Aorta (tissue), 5 donors: ENCODE data around the gene CYP4V2. TPM values are rescaled to one million over a fixed set of nuclear protein-coding genes. Genes with fewer than 3 reads are reported as not detected.
"Not testable (repeated sequence)": the region's sequence is repeated elsewhere in the genome, so short reads cannot be mapped to it uniquely, and the experiment has no call there.

Experiments used
- ATAC-seq: fragments of 200-7000 bp; cut with Tn5 transposase; one replicate; pipeline ENCODE4 v1.9.1; 2022; ENCODE audit warnings: moderate library complexity; ENCODE audit not compliant: low FRiP score
- DNase-seq, 2 donors: peaks; one replicate each; pipeline ENCODE4 v3.0.0-alpha.2; 2020
- H3K27ac ChIP-seq, 2 donors: one replicate each; pipeline ENCODE4 v1.5.1; 2013; ENCODE audit warnings: low read length in 2 of 2, mild to moderate bottlenecking in 2 of 2, moderate library complexity in 2 of 2, control low read depth in 1 of 2, inconsistent platforms in 1 of 2, low read depth in 1 of 2
- H3K27me3 ChIP-seq, 2 donors: one replicate each; pipeline ENCODE4 v1.6.1; 2013; ENCODE audit warnings: control low read depth in 1 of 2, low read length in 1 of 2, mild to moderate bottlenecking in 1 of 2, moderate library complexity in 1 of 2; ENCODE audit not compliant: insufficient read depth in 2 of 2, control insufficient read depth in 1 of 2
- H3K36me3 ChIP-seq, 2 donors: one replicate each; pipeline ENCODE4 v1.6.1; 2013; ENCODE audit warnings: control low read depth in 1 of 2, low read length in 1 of 2, mild to moderate bottlenecking in 1 of 2; ENCODE audit not compliant: insufficient read depth in 2 of 2, control insufficient read depth in 1 of 2
- H3K4me1 ChIP-seq, 2 donors: one replicate each; pipeline ENCODE4 v1.6.1; 2013; ENCODE audit warnings: low read length in 2 of 2, control low read depth in 1 of 2, mild to moderate bottlenecking in 1 of 2, moderate library complexity in 1 of 2; ENCODE audit not compliant: insufficient read depth in 2 of 2, control insufficient read depth in 1 of 2
- H3K4me3 ChIP-seq, 2 donors: one replicate each; pipeline ENCODE4 v1.5.1; 2013; ENCODE audit warnings: low read length in 2 of 2, control low read depth in 1 of 2, mild to moderate bottlenecking in 1 of 2
- H3K9me3 ChIP-seq: one replicate; pipeline ENCODE4 v1.6.1; 2013; ENCODE audit warnings: mild to moderate bottlenecking, low read length; ENCODE audit not compliant: control insufficient read depth
- WGBS, 2 donors: extraction: QIAGEN DNeasy Blood & Tissue Kit; methylation state at CpG; one replicate each; pipeline ENCODE4 v1.1.7; 2013; 5-methylcytosine and 5-hydroxymethylcytosine counted together
- intact Hi-C, 2 donors: fragments of 100-400 bp; cut with DNase I; formaldehyde crosslinking; loops; one replicate each; pipeline versions ENCODE4 v1.14.2 to v1.15.0; 2022
- polyA plus RNA-seq, 2 donors: library from polyadenylated mRNA; stranded (reverse); fragments of 200-250 nt; gene quantifications; one replicate each; pipeline ENCODE4 v1.2.3, GENCODE V29; 2013
- total RNA-seq, 2 donors: library from RNA; stranded (reverse); fragmentation: NEBNext Ultra II Directional; extraction: Animal tissue kit (Norgen Biotek cat#: 25700); gene quantifications; one replicate each; pipeline ENCODE4 v1.2.1, GENCODE V29; 2021
- donor health status: healthy with polysubstance abuse.
- donor health status: Bipolar disorder and iron deficiency.
- donor health status: DM: no; HTN: no; CAD: no.
- donor health status: DM: no; HTN: no; CAD: no.
- donor health status: DM: yes; HTN: yes; CAD: no.

The CYP4V2 gene
- total and polyA plus RNA-seq, 4 donors, result 11.8 to 43.2 (median 28.7) TPM

GRCh38 chr4:186234367-186234766 lies 43.0 kb downstream of the CYP4V2 start:
- Histone ChIP-seq H3K9me3 (no peaks in the 10 kb centered on the region), H3K27me3 (no peaks in the 10 kb centered on the region), H3K27ac (no peak overlapping the region), H3K36me3 (peaks cover 0 to 2% of the 10 kb centered on the region in 2 donors), H3K4me1 (no peaks in the 10 kb centered on the region), H3K4me3 (no peak overlapping the region)
- DNase-seq (no peak), ATAC-seq (no peak)
- WGBS, 2 donors, result 1 to 7% methylated on average over 2 of the region's 2 CpGs
- intact Hi-C loops, result no loop called here

GRCh38 chr4:186236126-186236525 lies 44.8 kb downstream of the CYP4V2 start:
- peaks cover 0 to 2% of the 10 kb centered on the region in 2 donors for H3K36me3 ChIP-seq
- no peak overlapping the region for H3K27ac ChIP-seq
- WGBS, 2 donors, result 93 to 96% methylated on average over 4 of the region's 4 CpGs
- no peaks in the 10 kb centered on the region for H3K4me1 ChIP-seq
- DNase-seq (no peak), ATAC-seq (no peak)
- intact Hi-C loops, result no loop called here
- no peaks in the 10 kb centered on the region for H3K27me3 ChIP-seq
- no peaks in the 10 kb centered on the region for H3K9me3 ChIP-seq
- no peak overlapping the region for H3K4me3 ChIP-seq

GRCh38 chr4:186240452-186240847 lies 49.1 kb downstream of the CYP4V2 start:
- no peaks in the 10 kb centered on the region for H3K27me3 ChIP-seq
- no peak for DNase-seq
- 79 to 84% methylated on average over 7 of the region's 7 CpGs for WGBS, 2 donors
- intact Hi-C loops, result no loop called here
- no peak for ATAC-seq
- no peak overlapping the region for H3K27ac ChIP-seq
- H3K36me3 ChIP-seq, result peaks cover 0 to 2% of the 10 kb centered on the region in 2 donors
- peaks cover 2% of the 10 kb centered on the region for H3K9me3 ChIP-seq
- H3K4me3 ChIP-seq, result no peak overlapping the region
- H3K4me1 ChIP-seq, result no peaks in the 10 kb centered on the region

GRCh38 chr4:186240848-186241491 lies 49.6 kb downstream of the CYP4V2 start:
- no peak for DNase-seq
- H3K9me3 ChIP-seq, result peaks cover 2% of the 10 kb centered on the region
- no peak overlapping the region for H3K27ac ChIP-seq
- H3K36me3 ChIP-seq, result peaks cover 0 to 2% of the 10 kb centered on the region in 2 donors
- H3K27me3 ChIP-seq, result no peaks in the 10 kb centered on the region
- 85 to 86% methylated on average over 7 of the region's 7 CpGs for WGBS, 2 donors
- intact Hi-C loops, result no loop called here
- H3K4me3 ChIP-seq, result no peak overlapping the region
- ATAC-seq, result no peak
- H3K4me1 ChIP-seq, result no peaks in the 10 kb centered on the region

GRCh38 chr4:186241616-186242015 lies 50.2 kb downstream of the CYP4V2 start:
- DNase-seq (no peak), ATAC-seq (no peak)
- H3K9me3 ChIP-seq, result peaks cover 2% of the 10 kb centered on the region
- no peaks in the 10 kb centered on the region for H3K27me3 ChIP-seq
- WGBS, 2 donors, result 86 to 88% methylated on average over 4 of the region's 4 CpGs
- H3K4me3 ChIP-seq, result no peak overlapping the region
- H3K4me1 ChIP-seq, result no peaks in the 10 kb centered on the region
- intact Hi-C loops, result no loop called here
- no peak overlapping the region for H3K27ac ChIP-seq
- peaks cover 0 to 2% of the 10 kb centered on the region in 2 donors for H3K36me3 ChIP-seq

- 88 to 89% methylated on average over 10 of the region's 10 CpGs for WGBS, 2 donors
- H3K9me3 ChIP-seq, ATAC-seq, H3K27ac ChIP-seq, H3K36me3 ChIP-seq, H3K4me1 ChIP-seq, H3K27me3 ChIP-seq, DNase-seq, H3K4me3 ChIP-seq, intact Hi-C loops: not testable (repeated sequence)
Observed at GRCh38 chr4:186242031-186242430, 50.7 kb downstream of the CYP4V2 start.

GRCh38 chr4:186243331-186243730 lies 52.0 kb downstream of the CYP4V2 start:
- no peak for ATAC-seq
- no peak for DNase-seq
- no peaks in the 10 kb centered on the region for H3K36me3 ChIP-seq
- H3K27ac ChIP-seq, result no peak overlapping the region
- H3K4me1 ChIP-seq, result no peaks in the 10 kb centered on the region
- peaks cover 2% of the 10 kb centered on the region for H3K9me3 ChIP-seq
- 73 to 87% methylated on average over 2 of the region's 2 CpGs for WGBS, 2 donors
- intact Hi-C loops, result no loop called here
- H3K4me3 ChIP-seq, result no peak overlapping the region
- H3K27me3 ChIP-seq, result no peaks in the 10 kb centered on the region

- Histone ChIP-seq H3K36me3 (no peaks in the 10 kb centered on the region), H3K27me3 (no peaks in the 10 kb centered on the region), H3K27ac (no peak overlapping the region), H3K4me1 (no peaks in the 10 kb centered on the region), H3K4me3 (no peak overlapping the region), H3K9me3 (peaks cover 2% of the 10 kb centered on the region)
- DNase-seq, result no peak
- intact Hi-C loops, result no loop called here
- WGBS, 2 donors, result 88 to 96% methylated on average over 5 of the region's 5 CpGs
- ATAC-seq, result no peak
Observed at GRCh38 chr4:186244835-186245234, 53.5 kb downstream of the CYP4V2 start.

GRCh38 chr4:186247062-186247752 lies 55.8 kb downstream of the CYP4V2 start:
- DNase-seq, H3K27ac ChIP-seq, H3K36me3 ChIP-seq, H3K4me3 ChIP-seq, H3K9me3 ChIP-seq, ATAC-seq, H3K27me3 ChIP-seq, intact Hi-C loops, H3K4me1 ChIP-seq: not testable (repeated sequence)
- 89 to 91% methylated on average over 9 of the region's 9 CpGs for WGBS, 2 donors
